Body of pancreas (tissue), 4 donors: ENCODE results near the gene LMO1. TPM values are rescaled to one million over a fixed set of nuclear protein-coding genes. Genes with fewer than 3 reads are reported as not detected.

ENCODE experiments used
- ATAC-seq: fragments of 150-250 bp; one replicate; pipeline ENCODE4 v1.9.1; 2016
- DNase-seq, 4 donors: peaks; one replicate each; pipeline ENCODE4 v3.0.0-alpha.2; 2019
- H3K27ac ChIP-seq, 4 donors: fragments of 200-600 bp; sonication (generic); 1 replicate in 3 of 4; 2 replicates in 1 of 4; pipeline versions ENCODE4 v1.5.1 to v1.6.1; 2016 to 2019; ENCODE audit warnings: mild to moderate bottlenecking in 1 of 4, mixed read lengths in 1 of 4, moderate library complexity in 1 of 4
- H3K27me3 ChIP-seq, 2 donors: fragments of 200-600 bp; sonication (generic); one replicate each; pipeline ENCODE4 v1.6.0; 2016; ENCODE audit warnings: mild to moderate bottlenecking in 1 of 2
- H3K36me3 ChIP-seq, 2 donors: fragments of 200-600 bp; sonication (generic); replicated peaks in 1 of 2; 2 replicates each; pipeline ENCODE4 v1.5.1; 2016; ENCODE audit warnings: low read depth in 2 of 2; ENCODE audit not compliant: insufficient read depth in 1 of 2
- H3K4me1 ChIP-seq: fragments of 200-600 bp; sonication (generic); one replicate; pipeline ENCODE4 v1.6.0; 2016
- H3K4me3 ChIP-seq, 2 donors: fragments of 200-600 bp; sonication (generic); 1 replicate in 1 of 2; 2 replicates in 1 of 2; pipeline ENCODE4 v1.5.1; 2016 to 2019
- H3K9me3 ChIP-seq, 3 donors: fragments of 200-600 bp; sonication (generic); 1 replicate in 2 of 3; 2 replicates in 1 of 3; pipeline ENCODE4 v1.5.1; 2016
- CTCF ChIP-seq, 7 experiments: fragments of 450-650 bp in 4 of 7; fragments of 200-600 bp in 3 of 7; sonication (generic) in 3 of 7; IDR thresholded peaks; one replicate each; pipeline ENCODE4 v1.5.1; 2016 to 2019; ENCODE audit warnings: antibody characterized with exemption in 7 of 7
- POLR2A ChIP-seq, 3 donors: fragments of 450-650 bp; IDR thresholded peaks; one replicate each; pipeline ENCODE4 v1.6.1; 2016; ENCODE audit warnings: antibody characterized with exemption in 3 of 3, mild to moderate bottlenecking in 2 of 3
- WGBS, 2 donors: methylation state at CpG; one replicate each; pipeline ENCODE4 v1.1.5; 2017; 5-methylcytosine and 5-hydroxymethylcytosine counted together
- intact Hi-C: fragments of 100-400 bp; cut with DNase I; formaldehyde crosslinking; loops from one replicate; pipeline ENCODE4 v1.15.1; 2023
- total RNA-seq, 2 donors: library from RNA; depleted of rRNA; stranded (reverse); fragments of >200 nt; gene quantifications; one replicate each; pipeline ENCODE4 v1.1.0, GENCODE V29; 2016

Gene LMO1
- total RNA-seq, 2 donors from 2014 or later = 0.78 to 1.6 TPM

- DNase-seq (no peak), ATAC-seq (no peak)
- intact Hi-C loops = no loop called here
- 64 to 69% methylated on average over 2 to 4 of the region's 4 CpGs for WGBS, 2 donors
- no peaks in the 10 kb centered on the region for H3K9me3 ChIP-seq
- H3K36me3 ChIP-seq = no peaks in the 10 kb centered on the region
- TF ChIP-seq POLR2A (IDR thresholded peaks at IDR 0.05) = no peak
- TF ChIP-seq CTCF (IDR thresholded peaks at IDR 0.05) = no peak
- H3K27me3 ChIP-seq = no peaks in the 10 kb centered on the region
- H3K27ac ChIP-seq = no peak overlapping the region
- no peak overlapping the region for H3K4me3 ChIP-seq
- no peaks in the 10 kb centered on the region for H3K4me1 ChIP-seq
These were observed 50.3 kb downstream of the LMO1 start for GRCh38 chr11:8213376-8213775.

- peak in 3 of 4 donors; percentile 55 to 61 (median 59) for DNase-seq
- TF ChIP-seq CTCF (IDR thresholded peaks at IDR 0.05) (peak; percentile 9 to 54 (median 45)), POLR2A (IDR thresholded peaks at IDR 0.05) (no peak)
- peaks cover 0 to 10% of the 10 kb centered on the region in 2 donors for H3K27me3 ChIP-seq
- H3K36me3 ChIP-seq = no peaks in the 10 kb centered on the region
- 31 to 32% methylated on average over 3 to 4 of the region's 4 CpGs for WGBS, 2 donors
- no peak for ATAC-seq
- H3K4me3 ChIP-seq = no peak overlapping the region
- peaks cover 14% of the 10 kb centered on the region for H3K4me1 ChIP-seq
- intact Hi-C loops = no loop called here
- no peak overlapping the region for H3K27ac ChIP-seq
- H3K9me3 ChIP-seq = no peaks in the 10 kb centered on the region
These were observed 54.4 kb downstream of the LMO1 start for GRCh38 chr11:8209208-8209807.

- Histone ChIP-seq H3K4me1 (peaks cover 14% of the 10 kb centered on the region), H3K27ac (peak overlapping the region in 1 of 4 donors; percentile 38), H3K9me3 (no peaks in the 10 kb centered on the region), H3K27me3 (peaks cover 0 to 10% of the 10 kb centered on the region in 2 donors), H3K36me3 (no peaks in the 10 kb centered on the region), H3K4me3 (no peak overlapping the region)
- WGBS, 2 donors = 38 to 42% methylated on average over 19 to 20 of the region's 20 CpGs
- no peak for ATAC-seq
- no peak for DNase-seq
- TF ChIP-seq CTCF (IDR thresholded peaks at IDR 0.05) = no peak
- TF ChIP-seq POLR2A (IDR thresholded peaks at IDR 0.05) = no peak
- intact Hi-C loops = no loop called here
These were observed 56.3 kb downstream of the LMO1 start for GRCh38 chr11:8207080-8208000.

- Histone ChIP-seq H3K27me3 (peaks cover 0 to 10% of the 10 kb centered on the region in 2 donors), H3K4me3 (no peak overlapping the region), H3K36me3 (no peaks in the 10 kb centered on the region), H3K27ac (peak overlapping the region in 1 of 4 donors; percentile 54), H3K9me3 (no peaks in the 10 kb centered on the region), H3K4me1 (peaks cover 14% of the 10 kb centered on the region)
- peak; percentile 85 for ATAC-seq
- TF ChIP-seq POLR2A (IDR thresholded peaks at IDR 0.05) (no peak), CTCF (IDR thresholded peaks at IDR 0.05) (no peak)
- peak; percentile 54 to 76 (median 60) for DNase-seq
- intact Hi-C loops = no loop called here
- 5 to 11% methylated on average over 17 to 31 of the region's 31 CpGs for WGBS, 2 donors
These were observed 57.2 kb downstream of the LMO1 start for GRCh38 chr11:8206251-8207079.
